Measurements from ENCODE around the gene TJP1. TPM values are rescaled to one million over a fixed set of nuclear protein-coding genes. Genes with fewer than 3 reads are reported as not detected.
"Not testable (repeated sequence)": the region's sequence is repeated elsewhere in the genome, so short reads cannot be mapped to it uniquely, and the experiment has no call there.

TJP1 gene
- total RNA-seq, 1 donor: 95.3 TPM

GRCh38 chr15:29731865-29732264 lies 90.4 kb downstream of the TJP1 start:
- DNase-seq (ENCODE audit: low read depth): no peak
- TF ChIP-seq CTCF (IDR thresholded peaks at IDR 0.05; ENCODE audit: insufficient read depth, low read length): no peak

DNA sequence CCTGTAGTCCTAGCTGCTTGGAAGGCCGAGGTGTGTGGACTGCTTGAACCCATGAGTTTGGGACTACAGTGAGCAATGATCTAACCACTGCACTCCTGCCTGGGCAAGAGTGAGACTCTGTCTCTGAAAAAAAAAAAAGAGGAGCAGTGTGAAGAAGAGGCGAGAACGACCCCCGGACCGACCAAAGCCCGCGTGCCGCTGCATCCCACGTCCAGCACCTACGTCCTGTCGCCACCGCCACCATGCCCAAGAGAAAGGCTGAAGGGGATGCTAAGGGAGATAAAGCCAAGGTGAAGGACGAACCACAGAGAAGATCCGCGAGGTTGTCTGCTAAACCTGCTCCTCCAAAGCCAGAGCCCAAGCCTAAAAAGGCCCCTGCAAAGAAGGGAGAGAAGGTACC lies 91.8 kb downstream of the TJP1 start:
- H3K4me3 ChIP-seq (ENCODE audit: low read depth, low read length); DNase-seq (ENCODE audit: low read depth): not testable (repeated sequence)

More at GRCh38 chr15:29731865-29732264, 90.4 kb downstream of the TJP1 start:
- no peak overlapping the region for H3K4me3 ChIP-seq (ENCODE audit: low read depth, low read length)

DNA sequence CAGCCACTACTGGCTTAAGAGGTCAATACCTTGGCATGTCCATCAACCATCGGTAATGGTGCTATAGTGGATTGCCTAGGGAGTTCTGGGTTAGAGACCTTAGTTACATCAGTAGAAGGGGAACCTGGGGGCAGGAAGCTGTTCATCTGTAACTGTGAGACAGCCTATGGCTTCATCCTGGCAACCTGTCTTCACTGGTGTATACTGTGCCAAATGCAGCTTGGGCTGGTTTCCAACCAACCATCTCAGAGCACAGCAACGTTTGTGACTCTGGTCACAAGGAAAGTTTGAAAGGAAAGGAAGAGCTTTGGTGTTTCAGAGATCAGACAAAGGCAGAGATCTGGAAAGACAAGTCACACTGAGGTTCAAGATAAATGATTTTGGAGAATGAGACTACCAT lies 93.8 kb downstream of the TJP1 start:
- no peak overlapping the region for H3K4me3 ChIP-seq (ENCODE audit: low read depth, low read length)
- no peak for TF ChIP-seq CTCF (IDR thresholded peaks at IDR 0.05; ENCODE audit: insufficient read depth, low read length)
- DNase-seq (ENCODE audit: low read depth): no peak

- no peak overlapping the region for H3K4me3 ChIP-seq (ENCODE audit: low read depth, low read length)
- DNase-seq (ENCODE audit: low read depth): no peak
- TF ChIP-seq CTCF (IDR thresholded peaks at IDR 0.05; ENCODE audit: insufficient read depth, low read length): no peak
These were observed 94.4 kb downstream of the TJP1 start for GRCh38 chr15:29727871-29728270.

DNA sequence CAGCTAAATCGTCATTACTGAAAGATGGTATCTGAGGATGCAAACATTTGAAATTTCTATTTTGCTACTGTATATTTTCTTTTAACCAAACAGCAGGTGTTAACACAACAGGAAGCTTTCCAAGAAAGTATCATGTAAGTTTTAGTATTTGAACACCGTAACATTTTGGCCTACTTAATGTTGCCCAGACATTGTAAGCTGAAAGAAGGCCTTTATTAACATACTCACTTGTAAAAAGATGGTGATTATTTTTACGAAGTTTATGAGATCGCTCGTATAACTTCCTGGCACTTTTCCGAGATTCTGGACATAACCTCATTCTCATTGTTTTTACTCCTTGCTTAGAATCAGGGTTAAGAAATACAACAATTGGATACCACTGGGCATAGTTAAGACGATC lies 95.7 kb downstream of the TJP1 start:
- no peak for TF ChIP-seq CTCF (IDR thresholded peaks at IDR 0.05; ENCODE audit: insufficient read depth, low read length)
- no peak overlapping the region for H3K4me3 ChIP-seq (ENCODE audit: low read depth, low read length)
- DNase-seq (ENCODE audit: low read depth): no peak

DNA sequence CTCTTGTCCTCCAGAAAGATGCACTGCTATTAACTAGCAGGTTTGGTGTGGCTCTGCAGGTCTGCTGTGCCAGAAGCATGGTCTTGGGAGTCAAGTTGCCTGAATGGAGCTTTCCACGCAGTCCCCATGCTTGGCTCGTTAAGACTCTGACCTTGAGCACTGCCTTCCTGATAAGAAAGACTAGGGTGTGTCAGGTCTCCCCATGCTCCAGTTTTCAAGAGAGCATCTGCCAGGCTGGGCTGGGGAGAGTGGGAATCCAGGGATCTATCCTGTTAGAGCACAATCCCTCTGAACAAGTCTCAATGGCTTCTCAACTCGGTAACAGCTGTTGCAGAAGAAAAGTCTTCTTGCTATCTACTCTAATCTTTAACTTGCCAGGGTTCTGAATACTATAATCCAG lies 98.2 kb downstream of the TJP1 start:
- no peak overlapping the region for H3K4me3 ChIP-seq (ENCODE audit: low read depth, low read length)
- no peak for DNase-seq (ENCODE audit: low read depth)
- no peak for TF ChIP-seq CTCF (IDR thresholded peaks at IDR 0.05; ENCODE audit: insufficient read depth, low read length)

DNA sequence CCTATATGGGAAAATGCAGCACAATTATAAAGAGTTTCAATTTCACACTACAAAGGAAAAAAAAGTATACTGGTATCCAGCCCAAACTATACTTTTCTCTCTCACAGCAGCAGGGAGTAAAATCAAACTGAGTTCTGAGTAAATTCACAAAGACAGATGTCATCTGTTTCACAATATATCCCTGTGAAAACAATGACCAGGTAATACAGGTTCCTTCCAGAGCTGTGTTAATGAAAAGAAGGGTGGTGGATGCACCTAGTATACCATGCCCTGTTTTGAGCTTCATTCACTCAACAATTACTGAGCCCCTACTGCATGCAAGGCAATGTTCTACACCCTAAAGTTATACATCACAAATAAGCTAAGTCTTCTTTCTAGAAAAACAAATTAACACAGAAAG lies 108.5 kb downstream of the TJP1 start:
- no peak for DNase-seq (ENCODE audit: low read depth)
- no peak for TF ChIP-seq CTCF (IDR thresholded peaks at IDR 0.05; ENCODE audit: insufficient read depth, low read length)

More for the DNA sequence above, 108.5 kb downstream of the TJP1 start:
- no peak overlapping the region for H3K4me3 ChIP-seq (ENCODE audit: low read depth, low read length)

Measured in fibroblast of the aortic adventitia (primary cell).